ENCODE data around the gene ARHGEF35. TPM values are rescaled to one million over a fixed set of nuclear protein-coding genes. Genes with fewer than 3 reads are reported as not detected.

Gene ARHGEF35
- total and polyA plus RNA-seq, 5 donors from 2014 or later = 1.7 to 4.2 (median 3.5) TPM

DNA sequence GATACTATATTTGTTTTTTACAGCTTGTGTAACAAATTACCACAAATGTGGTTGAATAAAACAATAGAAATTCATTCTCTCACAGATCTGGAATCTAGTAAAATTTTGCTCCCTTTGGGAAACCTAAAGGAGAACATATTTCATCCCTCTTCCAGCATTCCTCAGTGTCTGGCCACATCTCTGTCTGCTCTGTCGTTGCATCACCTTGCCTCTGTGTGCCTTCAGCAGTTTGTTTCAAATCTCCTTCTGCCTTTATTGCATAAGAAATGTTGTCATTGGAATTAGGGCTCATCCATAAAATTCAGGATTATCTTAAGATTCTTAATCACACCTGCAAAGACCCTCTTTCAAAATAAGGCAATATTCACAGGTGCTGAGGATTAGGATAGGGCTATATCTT is 58.1 kb downstream of the ARHGEF35 start:
- no peaks in the 10 kb centered on the region for H3K9me3 ChIP-seq (ENCODE audit: control insufficient read depth in 2 of 2, low read length in 2 of 2)
- Mint-ChIP-seq H3K9me3 (no peaks in the 10 kb centered on the region), H3K27ac (no peak overlapping the region), H3K27me3 (peaks cover 18% of the 10 kb centered on the region), H3K36me3 (no peaks in the 10 kb centered on the region), H3K4me1 (peaks cover 0 to 2% (median 0%) of the 10 kb centered on the region in 4 donors), H3K4me3 (no peak overlapping the region)
- no peak for DNase-seq
- H3K4me1 ChIP-seq (ENCODE audit: control insufficient read depth, insufficient read depth, low read length, poor library complexity, severe bottlenecking) = no peaks in the 10 kb centered on the region
- H3K36me3 ChIP-seq (ENCODE audit: control insufficient read depth, insufficient read depth, low read length) = no peaks in the 10 kb centered on the region
- H3K27ac ChIP-seq (ENCODE audit: insufficient read depth, low read length, poor library complexity, severe bottlenecking) = no peak overlapping the region
- peaks cover 4% of the 10 kb centered on the region for H3K27me3 ChIP-seq (ENCODE audit: control insufficient read depth, insufficient read depth, low read length)
- H3K4me3 ChIP-seq (ENCODE audit: low read depth, low read length) = no peak overlapping the region
- ATAC-seq (ENCODE audit: low read depth in 2 of 2) = no peak

Other genes starting within 250 kb of the ARHGEF35 start
- not detected for gene OR2F1, start 241.0 kb downstream of the ARHGEF35 start, total RNA-seq
- not detected for gene OR2F1, start 241.0 kb downstream of the ARHGEF35 start, polyA plus RNA-seq
- not detected for gene OR6B1, start 195.5 kb downstream of the ARHGEF35 start, total RNA-seq
- not detected for gene OR6B1, start 195.5 kb downstream of the ARHGEF35 start, polyA plus RNA-seq
- gene OR2A5, start 146.9 kb downstream of the ARHGEF35 start, total RNA-seq = not detected
- not detected for gene OR2A5, start 146.9 kb downstream of the ARHGEF35 start, polyA plus RNA-seq
- not detected for gene OR2A25, start 126.0 kb downstream of the ARHGEF35 start, total RNA-seq
- not detected for gene OR2A25, start 126.0 kb downstream of the ARHGEF35 start, polyA plus RNA-seq
- not detected for gene OR2A12, start 109.6 kb downstream of the ARHGEF35 start, total RNA-seq
- gene OR2A12, start 109.6 kb downstream of the ARHGEF35 start, polyA plus RNA-seq = under 1 TPM in 1 of 4 donors, not detected in 3; 0.06 TPM
- not detected for gene OR2A2, start 86.2 kb downstream of the ARHGEF35 start, total RNA-seq
- not detected for gene OR2A2, start 86.2 kb downstream of the ARHGEF35 start, polyA plus RNA-seq
- not detected for gene OR2A14, start 72.7 kb downstream of the ARHGEF35 start, total RNA-seq
- not detected for gene OR2A14, start 72.7 kb downstream of the ARHGEF35 start, polyA plus RNA-seq
- gene CTAGE4, start 12.4 kb downstream of the ARHGEF35 start, total RNA-seq = 3.8 TPM
- gene CTAGE4, start 12.4 kb downstream of the ARHGEF35 start, polyA plus RNA-seq = under 1 TPM in 1 of 4 donors, not detected in 3; 0.29 TPM
- gene OR2A42, start 43.8 kb upstream of the ARHGEF35 start, total RNA-seq = 0.30 TPM
- under 1 TPM in 2 of 4 donors, not detected in 2; 0.14 to 0.24 TPM for gene OR2A42, start 43.8 kb upstream of the ARHGEF35 start, polyA plus RNA-seq
- gene OR2A7, start 69.0 kb upstream of the ARHGEF35 start, total RNA-seq = 6.0 TPM
- gene OR2A7, start 69.0 kb upstream of the ARHGEF35 start, polyA plus RNA-seq = under 1 TPM; 0.17 to 0.98 (median 0.39) TPM
- gene CTAGE8, start 73.5 kb upstream of the ARHGEF35 start, total RNA-seq = not detected
- under 1 TPM in 3 of 4 donors, not detected in 1; 0.35 to 0.54 (median 0.46) TPM for gene CTAGE8, start 73.5 kb upstream of the ARHGEF35 start, polyA plus RNA-seq
- gene OR2A1, start 116.6 kb upstream of the ARHGEF35 start, total RNA-seq = not detected
- gene OR2A1, start 116.6 kb upstream of the ARHGEF35 start, polyA plus RNA-seq = under 1 TPM in 3 of 4 donors, not detected in 1; 0.20 to 0.87 (median 0.38) TPM
- 10.5 TPM for gene ARHGEF5, start 159.6 kb upstream of the ARHGEF35 start, total RNA-seq
- 1 to 10 TPM in 3 of 4 donors, under 1 TPM in 1; 0.67 to 1.9 (median 1.5) TPM for gene ARHGEF5, start 159.6 kb upstream of the ARHGEF35 start, polyA plus RNA-seq
- gene NOBOX, start 207.9 kb upstream of the ARHGEF35 start, total RNA-seq = not detected
- not detected for gene NOBOX, start 207.9 kb upstream of the ARHGEF35 start, polyA plus RNA-seq